Heart left ventricle (tissue), 16 donors: ENCODE data around the gene METTL2A. TPM values are rescaled to one million over a fixed set of nuclear protein-coding genes. Genes with fewer than 3 reads are reported as not detected.
"Not testable (repeated sequence)": the region's sequence is repeated elsewhere in the genome, so short reads cannot be mapped to it uniquely, and the experiment has no call there.

Source experiments
- ATAC-seq, 4 donors: fragments of 200-7000 bp; cut with Tn5 transposase; one replicate each; pipeline ENCODE4 v1.9.1; 2020 to 2022; ENCODE audit warnings: moderate library complexity in 4 of 4, mild to moderate bottlenecking in 3 of 4, moderate number of reproducible peaks in 1 of 4
- DNase-seq, 5 donors: peaks; one replicate each; pipeline ENCODE4 v3.0.0-alpha.2; 2020
- H3K27ac ChIP-seq, 12 donors: fragments of 200-600 bp; sonication (generic) in 4 of 12; one replicate each; pipeline versions ENCODE4 v1.5.0 to v1.8.0; 2016 to 2022; ENCODE audit warnings: mild to moderate bottlenecking in 2 of 12
- H3K27me3 ChIP-seq, 9 donors: fragments of 200-600 bp; sonication (generic) in 2 of 9; one replicate each; pipeline versions ENCODE4 v1.5.1 to v1.8.0; 2016 to 2022; ENCODE audit warnings: mild to moderate bottlenecking in 3 of 9
- H3K36me3 ChIP-seq, 9 donors: fragments of 200-600 bp; sonication (generic) in 2 of 9; one replicate each; pipeline versions ENCODE4 v1.5.0 to v1.8.0; 2018 to 2022; ENCODE audit warnings: mild to moderate bottlenecking in 2 of 9
- H3K4me1 ChIP-seq, 12 donors: fragments of 200-600 bp; sonication (generic) in 4 of 12; one replicate each; pipeline versions ENCODE4 v1.5.0 to v1.8.0; 2016 to 2022; ENCODE audit warnings: mild to moderate bottlenecking in 3 of 12
- H3K4me3 ChIP-seq, 12 donors: fragments of 200-600 bp; sonication (generic) in 4 of 12; one replicate each; pipeline versions ENCODE4 v1.5.0 to v1.8.0; 2017 to 2022; ENCODE audit warnings: mild to moderate bottlenecking in 9 of 12, moderate library complexity in 4 of 12
- H3K9me3 ChIP-seq, 12 donors: fragments of 200-600 bp; sonication (generic) in 4 of 12; one replicate each; pipeline versions ENCODE4 v1.5.0 to v1.8.0; 2016 to 2022; ENCODE audit warnings: mild to moderate bottlenecking in 1 of 12
- CTCF ChIP-seq, 12 donors: fragments of 200-600 bp; sonication (generic) in 4 of 12; IDR thresholded peaks; one replicate each; pipeline versions ENCODE4 v1.5.0 to v1.8.0; 2018 to 2022; ENCODE audit warnings: antibody characterized with exemption in 12 of 12, mild to moderate bottlenecking in 5 of 12
- POLR2A ChIP-seq, 2 donors: fragments of 450-650 bp; IDR thresholded peaks; one replicate each; pipeline ENCODE4 v1.6.1; 2017; ENCODE audit warnings: antibody characterized with exemption in 2 of 2, mild to moderate bottlenecking in 2 of 2, moderate library complexity in 2 of 2
- whole genome bisulfite sequencing, 4 donors: extraction: QIAGEN DNeasy Blood & Tissue Kit in 2 of 4; methylation state at CpG; one replicate each; pipeline versions ENCODE4 v1.1.5 to v1.1.7; 2013 to 2018; 5-methylcytosine and 5-hydroxymethylcytosine counted together
- intact Hi-C, 10 donors: fragments of 100-400 bp; cut with DNase I; formaldehyde crosslinking; loops; one replicate each; pipeline versions ENCODE4 v1.11.1 to v1.14.2; 2022
- polyA plus RNA-seq, 2 donors: library from polyadenylated mRNA; stranded (reverse); fragments of 200-250 nt; gene quantifications; one replicate each; pipeline ENCODE4 v1.2.3, GENCODE V29; 2013
- total RNA-seq, 9 donors: library from RNA; depleted of rRNA in 2 of 9; stranded (reverse); fragments of >200 nt in 2 of 9; fragmentation: NEBNext Ultra II Directional in 3 of 9; extraction: Animal tissue kit (Norgen Biotek cat#: 25700) in 3 of 9; gene quantifications; one replicate each; pipeline versions ENCODE4 v1.1.0 to v1.2.4, GENCODE V29; 2016 to 2023
- donor health status: ischemic (EF 13 %, LVEDD 7.1; RV severe dilation, severe dysfunction).
- donor health status: healthy with polysubstance abuse.
- donor health status: DM: no; HTN: yes; CAD: no.
- donor health status: DM: no; HTN: no; CAD: no.
- donor health status: ischemic (EF 25% LVEDD 6.9; RV normal size, moderate dysfunction).
- donor health status: ischemic (EF 25% LVEDD 5.7; RV mildly dilated, moderate dysfunction).
- donor health status: healthy.
- donor health status: DM: yes; HTN: yes; CAD: no.
- donor health status: ischemic (EF 35%, LVEDD 5.7; RV mildly dilated, moderate dysfunction).
- donor health status: nonischemic (EF 11% LVEDD 7.7; RV severe dilation, severe dysfunction).
- donor health status: DM: yes; HTN: yes; CAD: no.
- donor health status: PGD.
- donor health status: ischemic (EF 29% LVEDD 5.4; RV normal size, mild dysfunction).
- donor health status: nonischemic (EF 23%, LVEDD 6.1; RV moderate dilation, normal function).

METTL2A gene
- total and polyA plus RNA-seq, 11 donors, result 7.9 to 24.5 (median 15.3) TPM

- H3K27me3 ChIP-seq, H3K4me1 ChIP-seq, intact Hi-C loops, H3K9me3 ChIP-seq, H3K4me3 ChIP-seq, ATAC-seq, DNase-seq, H3K27ac ChIP-seq: not testable (repeated sequence)
- 96 to 99% (median 97%) methylated on average over 6 of the region's 6 CpGs for WGBS, 4 donors
- peaks cover 0 to 74% (median 59%) of the 10 kb centered on the region in 9 donors for H3K36me3 ChIP-seq
Observed at GRCh38 chr17:62441181-62441580, 17.5 kb downstream of the METTL2A start.

GRCh38 chr17:62444063-62444462, 20.4 kb downstream of the METTL2A start:
- DNase-seq, result no peak
- H3K4me1 ChIP-seq, result no peaks in the 10 kb centered on the region
- H3K36me3 ChIP-seq, result peaks cover 0 to 91% (median 87%) of the 10 kb centered on the region in 9 donors
- H3K9me3 ChIP-seq, result no peaks in the 10 kb centered on the region
- H3K4me3 ChIP-seq, result no peak overlapping the region
- H3K27me3 ChIP-seq, result no peaks in the 10 kb centered on the region
- intact Hi-C loops, result no loop called here
- ATAC-seq, result no peak
- H3K27ac ChIP-seq, result no peak overlapping the region
- whole genome bisulfite sequencing, 4 donors, result 90 to 98% (median 97%) methylated on average over 4 of the region's 4 CpGs
- no peak for TF ChIP-seq CTCF (IDR thresholded peaks at IDR 0.05)
- no peak for TF ChIP-seq POLR2A (IDR thresholded peaks at IDR 0.05)

GRCh38 chr17:62445791-62446190, 22.1 kb downstream of the METTL2A start:
- H3K4me3 ChIP-seq, H3K27me3 ChIP-seq, H3K27ac ChIP-seq, DNase-seq, intact Hi-C loops, H3K9me3 ChIP-seq, ATAC-seq, H3K4me1 ChIP-seq: not testable (repeated sequence)
- 90 to 93% (median 92%) methylated on average over 4 of the region's 4 CpGs for WGBS, 4 donors
- peaks cover 0 to 96% (median 85%) of the 10 kb centered on the region in 9 donors for H3K36me3 ChIP-seq

GRCh38 chr17:62452195-62452594, 28.5 kb downstream of the METTL2A start:
- H3K27me3 ChIP-seq, intact Hi-C loops, H3K4me1 ChIP-seq, ATAC-seq, DNase-seq, H3K27ac ChIP-seq, H3K4me3 ChIP-seq, H3K9me3 ChIP-seq: not testable (repeated sequence)
- WGBS, 4 donors, result 80 to 92% (median 88%) methylated on average over 3 to 4 of the region's 4 CpGs
- peaks cover 0 to 36% (median 25%) of the 10 kb centered on the region in 9 donors for H3K36me3 ChIP-seq

GRCh38 chr17:62453041-62453440, 29.3 kb downstream of the METTL2A start:
- H3K4me1 ChIP-seq, ATAC-seq, H3K27ac ChIP-seq, intact Hi-C loops, H3K9me3 ChIP-seq, DNase-seq, H3K27me3 ChIP-seq, H3K4me3 ChIP-seq: not testable (repeated sequence)
- peaks cover 0 to 28% (median 17%) of the 10 kb centered on the region in 9 donors for H3K36me3 ChIP-seq
- 64 to 72% (median 68%) methylated on average over 5 of the region's 5 CpGs for WGBS, 4 donors

- DNase-seq, ATAC-seq, H3K27me3 ChIP-seq, intact Hi-C loops, H3K4me1 ChIP-seq, H3K9me3 ChIP-seq, H3K4me3 ChIP-seq, H3K27ac ChIP-seq: not testable (repeated sequence)
- 83 to 89% (median 86%) methylated on average over 4 of the region's 4 CpGs for WGBS, 4 donors
- H3K36me3 ChIP-seq, result peaks cover 0 to 21% (median 11%) of the 10 kb centered on the region in 9 donors
Observed at GRCh38 chr17:62453656-62454055, 30.0 kb downstream of the METTL2A start.

GRCh38 chr17:62454111-62454510, 30.4 kb downstream of the METTL2A start:
- ATAC-seq, H3K4me1 ChIP-seq, intact Hi-C loops, H3K9me3 ChIP-seq, DNase-seq, H3K27me3 ChIP-seq, H3K4me3 ChIP-seq, H3K27ac ChIP-seq: not testable (repeated sequence)
- peaks cover 0 to 17% (median 8%) of the 10 kb centered on the region in 9 donors for H3K36me3 ChIP-seq
- WGBS, 4 donors, result 68 to 79% (median 75%) methylated on average over 3 of the region's 3 CpGs
